ENCODE results near the gene MERTK.
"Not testable (repeated sequence)": the region's sequence is repeated elsewhere in the genome, so short reads cannot be mapped to it uniquely, and the experiment has no call there.

The MERTK gene

DNA sequence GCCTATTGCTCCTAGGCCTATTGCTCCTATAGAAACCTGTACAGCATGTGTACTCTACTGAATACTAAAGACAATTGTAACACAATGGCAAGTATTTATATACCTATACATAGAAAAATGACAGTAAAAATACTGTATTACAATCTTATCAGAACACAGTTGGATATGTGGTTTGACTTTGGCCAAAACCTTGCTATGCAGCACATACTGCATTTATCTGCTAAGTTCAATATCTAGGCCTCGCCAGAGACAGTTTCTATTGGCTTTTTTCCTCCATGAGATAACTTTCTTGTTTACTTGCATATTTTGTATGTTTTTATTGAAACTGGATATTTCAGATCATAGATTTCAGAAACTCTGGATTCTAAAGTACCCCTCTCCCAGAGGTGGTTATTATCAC, 137.4 kb downstream of the MERTK start:
- DNase-seq = no peak

GRCh38 chr2:112039556-112039955, 141.1 kb downstream of the MERTK start:
- DNase-seq = not testable (repeated sequence)

DNA sequence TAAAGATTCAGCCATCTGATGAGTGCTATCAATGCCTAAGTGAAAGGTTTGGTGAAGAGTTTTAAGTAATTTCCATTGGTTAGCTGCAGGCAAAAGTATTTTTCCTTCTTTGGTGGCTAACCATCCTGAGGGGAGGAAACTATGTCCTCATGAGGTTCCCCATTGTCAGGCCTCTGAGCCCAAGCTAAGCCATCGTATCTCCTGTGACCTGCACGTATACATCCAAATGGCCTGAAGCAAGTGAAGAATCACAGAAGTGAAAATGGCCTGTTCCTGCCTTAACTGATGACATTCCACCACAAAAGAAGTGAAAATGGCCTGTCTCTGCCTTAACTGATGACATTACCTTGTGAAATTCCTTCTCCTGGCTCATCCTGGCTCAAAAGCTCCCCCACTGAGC, 141.7 kb downstream of the MERTK start:
- not testable (repeated sequence) for DNase-seq

DNA sequence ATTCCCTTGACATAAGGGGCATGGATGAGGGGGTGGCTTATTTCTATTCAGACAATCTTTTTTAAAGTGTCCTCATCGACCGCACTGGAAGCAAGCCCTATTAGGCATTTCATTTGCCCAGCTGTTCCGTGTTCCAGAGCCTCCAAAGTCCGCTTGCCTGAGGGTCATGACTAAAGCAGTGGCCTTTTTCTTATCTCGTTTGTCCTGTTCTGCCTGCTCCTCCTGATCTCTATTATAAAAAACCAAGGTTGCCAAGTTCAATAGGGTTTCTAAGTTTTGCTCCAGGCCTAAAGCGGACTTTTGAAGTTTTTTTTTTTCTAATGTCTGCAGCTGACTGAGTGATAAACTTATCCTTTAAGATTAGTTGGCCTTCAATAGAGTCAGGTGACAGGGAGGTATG, 143.1 kb downstream of the MERTK start:
- not testable (repeated sequence) for DNase-seq

DNA sequence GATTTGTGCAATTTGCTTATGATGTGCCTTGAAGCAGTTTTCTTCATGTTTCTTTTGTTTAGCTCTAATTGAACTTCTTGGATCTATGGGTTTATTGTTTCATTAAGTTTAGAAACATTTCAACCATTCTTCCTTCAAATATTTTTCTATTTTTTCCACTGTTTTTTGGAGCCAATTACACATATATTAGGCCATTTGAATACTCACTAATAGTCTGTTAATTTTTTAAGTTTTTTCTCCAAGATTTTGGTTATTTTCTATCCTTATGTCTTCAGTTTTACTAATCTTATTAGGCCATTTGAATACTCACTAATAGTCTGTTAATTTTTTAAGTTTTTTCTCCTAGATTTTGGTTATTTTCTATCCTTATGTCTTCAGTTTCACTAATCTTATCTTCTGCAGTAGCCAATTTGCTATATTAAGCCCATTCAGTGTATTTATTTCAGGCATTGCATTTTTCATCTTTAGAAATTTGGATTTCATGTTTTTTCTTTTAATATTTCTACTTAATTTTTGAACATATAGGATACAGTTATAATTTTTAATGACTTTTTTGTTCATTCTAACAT, 147.1 kb downstream of the MERTK start:
- no peak for DNase-seq

GRCh38 chr2:112046231-112046630, 147.8 kb downstream of the MERTK start:
- DNase-seq = no peak

DNA sequence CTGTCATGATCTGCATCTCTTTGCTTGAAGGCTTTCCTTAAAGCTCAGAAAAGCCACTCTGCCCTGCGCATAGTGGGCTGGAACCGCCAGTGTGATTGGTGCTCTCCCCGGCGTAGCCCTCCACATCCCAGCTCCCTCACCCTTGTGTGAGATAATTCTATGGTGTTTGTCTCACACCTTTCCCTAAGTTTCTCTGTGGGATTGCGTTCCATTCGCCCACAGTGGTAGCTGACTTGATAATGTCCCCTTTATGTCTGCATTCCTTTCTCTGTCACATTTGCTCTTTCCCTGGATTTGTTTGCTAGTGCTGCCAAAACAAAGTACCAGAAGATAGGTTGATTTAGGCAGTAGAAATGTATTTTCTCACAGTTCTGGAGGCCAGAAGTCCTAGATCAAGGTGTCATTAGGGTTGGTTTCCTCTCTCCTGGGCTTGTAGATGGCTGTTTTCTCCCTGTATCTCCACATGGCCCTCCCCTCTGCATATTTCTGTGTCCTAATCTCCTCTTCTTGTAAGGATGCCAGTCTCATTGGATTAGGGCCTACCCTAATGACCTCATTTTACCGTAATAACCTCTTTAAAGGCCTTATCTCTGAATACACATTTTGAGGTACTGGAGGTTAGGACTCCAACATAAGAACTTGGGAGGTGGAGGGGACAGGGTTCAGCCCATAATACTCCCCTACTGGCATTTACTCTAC, 149.3 kb downstream of the MERTK start:
- DNase-seq = no peak

GRCh38 chr2:112048236-112048592, 149.8 kb downstream of the MERTK start:
- no peak for DNase-seq

GRCh38 chr2:112048887-112049286, 150.5 kb downstream of the MERTK start:
- peak in 6 of 56 donors; percentile 6 to 45 (median 17) for DNase-seq

DNA sequence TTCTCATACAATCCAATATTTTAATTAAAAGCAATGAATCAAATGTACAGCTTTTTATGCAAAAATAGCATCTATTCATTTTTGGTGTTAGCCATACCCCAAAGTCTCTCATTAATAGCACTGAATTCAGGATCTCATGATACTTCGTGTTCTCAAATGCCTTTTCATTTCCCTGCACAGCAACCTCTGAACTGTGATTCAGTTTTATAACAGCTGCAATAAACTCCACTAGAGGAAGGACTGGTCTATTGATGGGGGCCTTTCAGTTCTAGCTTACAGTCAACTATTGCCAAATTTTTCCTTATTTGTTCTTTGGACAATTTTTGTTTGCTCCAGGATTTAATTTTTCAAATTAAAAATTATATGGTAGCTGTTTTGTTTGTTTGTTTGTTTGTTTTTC, 151.9 kb downstream of the MERTK start:
- no peak for DNase-seq

DNA sequence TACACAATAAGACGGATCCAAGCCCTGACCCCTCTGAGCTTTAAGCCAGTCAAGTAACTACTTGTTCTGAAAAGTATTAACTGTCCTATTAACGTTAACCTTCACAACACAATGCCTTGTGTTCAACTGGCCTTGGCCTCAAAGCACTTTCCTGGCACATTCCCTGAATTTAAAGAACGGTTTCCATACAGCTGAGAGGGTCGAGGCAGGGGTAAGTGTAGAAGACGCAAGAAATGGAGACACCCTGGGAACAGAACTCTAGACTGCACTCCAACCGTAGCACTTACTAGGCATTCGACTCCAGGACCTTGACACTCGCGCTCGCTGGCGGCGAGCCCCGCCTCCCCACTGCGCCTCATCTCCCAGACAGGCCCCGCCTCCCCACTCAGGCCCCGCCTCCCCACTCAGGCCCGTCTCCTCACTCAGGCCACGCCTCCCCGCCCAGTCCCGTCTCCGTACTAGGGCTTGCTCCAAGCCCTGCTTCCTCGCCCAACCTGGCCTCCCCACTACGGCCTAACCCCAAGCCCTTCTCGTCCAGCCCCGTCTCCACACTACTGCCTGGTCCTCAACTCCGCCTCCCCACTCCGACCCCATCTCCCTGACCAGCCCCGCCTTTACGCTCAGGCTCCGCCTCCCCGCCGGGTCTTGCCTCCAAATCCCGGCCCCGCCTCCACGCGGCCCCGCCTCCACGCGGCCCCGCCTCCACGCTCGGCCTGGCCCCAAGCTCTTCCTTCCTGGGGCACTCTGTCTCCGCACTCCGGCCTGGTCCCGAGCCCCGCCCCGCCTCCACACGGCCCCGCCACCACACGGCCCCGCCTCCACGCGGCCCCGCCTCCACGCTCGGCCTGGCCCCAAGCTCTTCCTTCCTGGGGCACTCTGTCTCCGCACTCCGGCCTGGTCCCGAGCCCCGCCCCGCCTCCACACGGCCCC, 155.8 kb downstream of the MERTK start:
- peak; percentile 90 to 100 (median 98) for DNase-seq

GRCh38 chr2:112054847-112055729, 156.7 kb downstream of the MERTK start, which contains the start of gene TMEM87B:
Gene TMEM87B, plus strand, starts transcription at chr2:112055269. Its CDS starts 323 bp downstream, at chr2:112055592.
- peak; percentile 62 to 99 (median 97) for DNase-seq

- DNase-seq = peak in 43 of 56 donors; percentile 13 to 74 (median 45)
These were observed 157.6 kb downstream of the MERTK start for GRCh38 chr2:112055730-112056625.

- no peak for DNase-seq
These were observed 158.2 kb downstream of the MERTK start for GRCh38 chr2:112056626-112056987.

DNA sequence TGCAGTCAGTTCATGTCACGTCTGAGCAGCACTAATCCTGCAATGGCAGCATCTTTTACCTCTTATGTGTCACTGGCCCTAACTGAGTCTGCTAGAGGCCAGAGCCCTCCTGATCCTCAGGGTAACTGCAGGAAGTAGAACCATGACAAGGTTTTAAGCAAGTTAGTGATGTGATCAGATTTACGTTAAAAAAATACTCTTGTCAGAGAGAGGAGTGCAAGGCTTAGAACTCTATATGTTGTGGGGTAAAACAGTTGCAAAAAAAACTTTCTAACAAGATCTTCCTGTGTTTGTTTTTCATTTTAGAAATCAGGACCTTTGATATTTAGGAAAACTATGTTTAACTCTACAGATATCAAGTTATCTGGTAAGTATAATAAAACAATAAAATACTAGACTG, 161.3 kb downstream of the MERTK start:
- no peak for DNase-seq

GRCh38 chr2:112061299-112061698, 162.9 kb downstream of the MERTK start:
- no peak for DNase-seq

DNA sequence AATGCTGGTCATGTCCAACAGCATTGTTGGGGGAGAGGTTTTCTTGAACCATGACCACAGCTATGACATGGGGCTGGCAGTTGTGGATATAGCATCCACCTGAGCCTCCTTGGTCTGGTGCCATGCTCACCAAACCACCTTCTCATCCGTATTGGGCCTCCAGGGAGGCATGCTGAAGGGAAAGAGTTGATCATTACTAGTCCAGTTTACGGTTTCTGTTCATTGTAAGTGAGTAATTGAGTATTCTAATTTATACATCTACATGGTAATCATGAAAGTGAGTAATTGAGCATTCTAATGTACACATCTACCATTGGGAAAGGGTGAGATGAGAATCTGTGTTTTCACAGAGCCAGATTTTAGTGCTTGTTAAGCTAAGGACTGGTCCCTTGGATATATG, 163.4 kb downstream of the MERTK start:
- DNase-seq = no peak

- no peak for DNase-seq
These were observed 164.5 kb downstream of the MERTK start for GRCh38 chr2:112062894-112063293.

- DNase-seq = no peak
These were observed 167.1 kb downstream of the MERTK start for GRCh38 chr2:112065486-112065885.

DNA sequence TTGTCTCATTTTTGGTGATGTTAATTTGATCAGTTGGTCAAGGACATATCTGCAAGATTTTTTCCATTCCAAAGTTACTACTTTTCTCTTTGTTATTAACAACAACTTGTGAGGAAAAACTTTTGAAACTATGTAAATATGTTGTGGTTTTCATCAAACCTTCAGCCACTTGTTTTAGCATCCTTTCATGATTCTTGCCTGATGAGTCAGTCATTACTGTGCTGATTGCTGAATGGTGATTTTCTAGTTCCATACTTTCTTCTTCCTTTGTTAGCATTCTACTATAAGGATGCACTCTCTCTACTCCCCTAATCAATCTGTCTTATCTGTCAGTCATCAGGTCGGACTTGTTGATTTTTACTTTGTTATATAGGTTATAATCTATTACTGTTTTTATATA, 167.6 kb downstream of the MERTK start:
- DNase-seq = no peak
